IMR-90 (cell line): Measurements from ENCODE around the gene GRIFIN. TPM values are rescaled to one million over a fixed set of nuclear protein-coding genes. Genes with fewer than 3 reads are reported as not detected.

Experiments
- ATAC-seq: fragments of 200-7000 bp; cut with Tn5 transposase; 2 replicates; pipeline ENCODE4 v1.9.1; 2020; ENCODE audit warnings: low read depth, mild to moderate bottlenecking, moderate library complexity
- BruUV-seq: library from RNA; stranded (reverse); fragments of 400-500 nt; replicated peaks from 2 replicates; lab custom pipeline; 2021; lab: Mats Ljungman, UMichigan
- CTCF ChIA-PET: fragments of 300-600 bp; formaldehyde crosslinking; extraction: SDS; loops from one replicate; lab custom pipeline; 2021; ENCODE audit warnings: antibody characterized with exemption; lab: Yijun Ruan, JAX
- POLR2A ChIA-PET: fragments of 300-600 bp; sonication (Branson Sonifier 250); formaldehyde crosslinking; loops from one replicate; lab custom pipeline; 2022; ENCODE audit warnings: antibody characterized with exemption; ENCODE audit not compliant: unreplicated experiment; lab: Charles Lee
- DNase-seq: peaks from one replicate; pipeline ENCODE4 v3.0.0; 2013
- H2AFZ ChIP-seq: replicated peaks from 2 replicates; pipeline ENCODE3; 2013; ENCODE audit warnings: low read length, mild to moderate bottlenecking; ENCODE audit not compliant: poor library complexity
- H2AK5ac ChIP-seq: 2 replicates; pipeline ENCODE4 v1.6.1; 2013; ENCODE audit warnings: low read depth, low read length, inconsistent platforms
- H2AK9ac ChIP-seq: replicated peaks from 2 replicates; pipeline ENCODE3; 2013; ENCODE audit warnings: mild to moderate bottlenecking, low read depth, low read length, moderate library complexity; ENCODE audit not compliant: poor library complexity
- H2BK120ac ChIP-seq: 2 replicates; pipeline ENCODE4 v1.6.1; 2013; ENCODE audit warnings: low read depth, low read length, inconsistent platforms
- H2BK15ac ChIP-seq: 3 replicates; pipeline ENCODE4 v1.6.1; 2013; ENCODE audit warnings: low read depth, low read length, inconsistent platforms
- H2BK20ac ChIP-seq: 2 replicates; pipeline ENCODE4 v1.6.1; 2013; ENCODE audit warnings: low read depth, mild to moderate bottlenecking, inconsistent platforms, low read length, moderate library complexity
- H2BK5ac ChIP-seq: 2 replicates; pipeline ENCODE4 v1.6.1; 2013; ENCODE audit warnings: mild to moderate bottlenecking, low read depth, low read length, inconsistent platforms; ENCODE audit not compliant: poor library complexity, severe bottlenecking
- H3K14ac ChIP-seq: replicated peaks from 2 replicates; pipeline ENCODE4 v1.6.1; 2013; ENCODE audit warnings: low read depth, low read length, inconsistent platforms
- H3K18ac ChIP-seq: 2 replicates; pipeline ENCODE4 v1.6.1; 2013; ENCODE audit warnings: low read depth, low read length, control low read depth
- H3K23ac ChIP-seq: 2 replicates; pipeline ENCODE4 v1.6.1; 2013; ENCODE audit warnings: low read depth, low read length, inconsistent platforms
- H3K27ac ChIP-seq: 2 replicates; pipeline ENCODE4 v1.5.1; 2013; ENCODE audit warnings: mild to moderate bottlenecking, control low read depth, low read length; ENCODE audit not compliant: insufficient read depth
- H3K27me3 ChIP-seq: 2 replicates; pipeline ENCODE4 v1.6.1; 2013; ENCODE audit warnings: low read length; ENCODE audit not compliant: control insufficient read depth, insufficient read depth
- H3K36me3 ChIP-seq: 2 replicates; pipeline ENCODE4 v1.6.1; 2013; ENCODE audit warnings: low read length, mixed read lengths; ENCODE audit not compliant: control insufficient read depth, insufficient read depth
- H3K4ac ChIP-seq: 2 replicates; pipeline ENCODE4 v1.6.1; 2013; ENCODE audit warnings: low read depth, low read length, inconsistent platforms
- H3K4me1 ChIP-seq: 2 replicates; pipeline ENCODE4 v1.6.1; 2013; ENCODE audit warnings: low read length, mixed read lengths; ENCODE audit not compliant: control insufficient read depth, insufficient read depth
- H3K4me2 ChIP-seq: 2 replicates; pipeline ENCODE4 v1.6.1; 2013; ENCODE audit warnings: low read depth, mild to moderate bottlenecking, control low read depth, low read length, moderate library complexity
- H3K4me3 ChIP-seq: 2 replicates; pipeline ENCODE4 v1.5.1; 2013; ENCODE audit warnings: low read depth, mild to moderate bottlenecking, control low read depth, low read length, moderate library complexity; ENCODE audit not compliant: insufficient read depth
- H3K56ac ChIP-seq: 2 replicates; pipeline ENCODE4 v1.6.1; 2013; ENCODE audit warnings: low read length, inconsistent platforms; ENCODE audit not compliant: insufficient read depth; ENCODE audit errors: extremely low read depth
- H3K79me1 ChIP-seq, 2 experiments: 2 replicates each; pipeline ENCODE4 v1.6.1; 2013; ENCODE audit warnings: low read length in 2 of 2, inconsistent platforms in 1 of 2, low read depth in 1 of 2
- H3K9ac ChIP-seq: 2 replicates; pipeline ENCODE4 v1.6.1; 2013; ENCODE audit warnings: low read depth, low read length, control low read depth
- H3K9me1 ChIP-seq: 2 replicates; pipeline ENCODE4 v1.6.1; 2013; ENCODE audit warnings: low read length, inconsistent platforms; ENCODE audit not compliant: insufficient read depth
- H3K9me3 ChIP-seq: 2 replicates; pipeline ENCODE4 v1.6.1; 2013; ENCODE audit warnings: low read length; ENCODE audit not compliant: control insufficient read depth, insufficient read depth
- H4K20me1 ChIP-seq: 2 replicates; pipeline ENCODE4 v1.6.1; 2013; ENCODE audit warnings: low read length, inconsistent platforms; ENCODE audit not compliant: insufficient read depth
- H4K5ac ChIP-seq: 2 replicates; pipeline ENCODE4 v1.6.1; 2013; ENCODE audit warnings: mild to moderate bottlenecking, low read depth, low read length, control low read depth
- H4K8ac ChIP-seq, 2 experiments: 2 replicates each; pipeline ENCODE4 v1.6.1; 2013; ENCODE audit warnings: low read depth in 2 of 2, low read length in 2 of 2, control low read depth in 1 of 2, inconsistent platforms in 1 of 2
- H4K91ac ChIP-seq: 2 replicates; pipeline ENCODE4 v1.6.1; 2013; ENCODE audit warnings: low read depth, low read length, inconsistent platforms; ENCODE audit not compliant: insufficient read depth
- BHLHE40 ChIP-seq: fragments of 150-350 bp; IDR thresholded peaks from 2 replicates; pipeline ENCODE4 v1.6.1; 2016; ENCODE audit warnings: mild to moderate bottlenecking, low read depth, low read length
- CEBPB ChIP-seq: IDR thresholded peaks from 2 replicates; pipeline ENCODE4 v1.6.1; 2012; ENCODE audit warnings: low read depth, low read length, improper control_type of control experiment
- CHD1 ChIP-seq: IDR thresholded peaks from 2 replicates; pipeline ENCODE4 v1.6.1; 2012; ENCODE audit warnings: low read depth, low read length, improper control_type of control experiment
- CTCF ChIP-seq: conservative IDR thresholded peaks from 2 replicates; pipeline ENCODE4 v1.5.1; 2012; ENCODE audit warnings: mild to moderate bottlenecking, low read depth, low read length, improper control_type of control experiment
- ELK1 ChIP-seq: fragments of 150-350 bp; IDR thresholded peaks from 2 replicates; pipeline ENCODE4 v1.6.1; 2016; ENCODE audit warnings: low read depth, mild to moderate bottlenecking, low read length, moderate library complexity, borderline replicate concordance
- FOS ChIP-seq: fragments of 150-350 bp; IDR thresholded peaks from 2 replicates; pipeline ENCODE4 v1.6.1; 2016; ENCODE audit warnings: low read depth, low read length
- MAFK ChIP-seq: IDR thresholded peaks from 2 replicates; pipeline ENCODE4 v1.6.1; 2012; ENCODE audit warnings: low read depth, low read length, improper control_type of control experiment
- MXI1 ChIP-seq: IDR thresholded peaks from 2 replicates; pipeline ENCODE4 v1.6.1; 2012; ENCODE audit warnings: low read depth, mild to moderate bottlenecking, low read length, moderate library complexity, borderline replicate concordance
- RCOR1 ChIP-seq: IDR thresholded peaks from 2 replicates; pipeline ENCODE4 v1.6.1; 2012; ENCODE audit warnings: mild to moderate bottlenecking, low read length, improper control_type of control experiment; ENCODE audit not compliant: insufficient replicate concordance
- RFX5 ChIP-seq: IDR thresholded peaks from 2 replicates; pipeline ENCODE4 v1.8.0; 2012; ENCODE audit warnings: low read depth, mild to moderate bottlenecking, low read length, moderate library complexity
- USF2 ChIP-seq: fragments of 150-350 bp; IDR thresholded peaks from 2 replicates; pipeline ENCODE4 v1.6.1; 2017; ENCODE audit warnings: mild to moderate bottlenecking, antibody characterized with exemption, low read length, low read depth
- WGBS, 2 experiments: methylation state at CpG; one replicate each; pipeline versions ENCODE4 v1.1.5 to v1.1.7; 2013; ENCODE audit warnings: missing lambda C conversion rate in 2 of 2; ENCODE audit not compliant: insufficient read length in 1 of 2; ENCODE audit errors: extremely low coverage in 2 of 2; 5-methylcytosine and 5-hydroxymethylcytosine counted together
- dilution Hi-C: fragments of 300-500 bp; cut with HindIII; formaldehyde crosslinking; loops from one replicate; pipeline ENCODE4 v1.14.3; 2018; ENCODE audit warnings: low sequenced_read_pairs; ENCODE audit not compliant: unreplicated experiment
- in situ Hi-C: fragments of 300-500 bp; cut with MboI; formaldehyde crosslinking; loops from 3 replicates; pipeline ENCODE4 v1.14.3; 2019; ENCODE audit warnings: low sequenced_read_pairs, inconsistent platforms, mixed read lengths
- intact Hi-C: fragments of 100-400 bp; cut with micrococcal nuclease; formaldehyde crosslinking; loops from 2 replicates; pipeline ENCODE4 v1.10.0; 2022
- polyA plus RNA-seq, 3 experiments: library from polyadenylated mRNA; depleted of rRNA; stranded (reverse); fragments of >200 nt; gene quantifications; 2 replicates each; pipeline ENCODE4 v1.2.3, GENCODE V29; 2012; ENCODE audit warnings: low replicate concordance in 1 of 3
- total RNA-seq: library from RNA; depleted of rRNA; stranded (reverse); fragments of >200 nt; gene quantifications from 2 replicates; pipeline ENCODE4 v1.2.3, GENCODE V29; 2012

The GRIFIN gene
- total and polyA plus RNA-seq, 2 of the 4 experiments (the other 2 are of a cell fraction) = not detected

DNA sequence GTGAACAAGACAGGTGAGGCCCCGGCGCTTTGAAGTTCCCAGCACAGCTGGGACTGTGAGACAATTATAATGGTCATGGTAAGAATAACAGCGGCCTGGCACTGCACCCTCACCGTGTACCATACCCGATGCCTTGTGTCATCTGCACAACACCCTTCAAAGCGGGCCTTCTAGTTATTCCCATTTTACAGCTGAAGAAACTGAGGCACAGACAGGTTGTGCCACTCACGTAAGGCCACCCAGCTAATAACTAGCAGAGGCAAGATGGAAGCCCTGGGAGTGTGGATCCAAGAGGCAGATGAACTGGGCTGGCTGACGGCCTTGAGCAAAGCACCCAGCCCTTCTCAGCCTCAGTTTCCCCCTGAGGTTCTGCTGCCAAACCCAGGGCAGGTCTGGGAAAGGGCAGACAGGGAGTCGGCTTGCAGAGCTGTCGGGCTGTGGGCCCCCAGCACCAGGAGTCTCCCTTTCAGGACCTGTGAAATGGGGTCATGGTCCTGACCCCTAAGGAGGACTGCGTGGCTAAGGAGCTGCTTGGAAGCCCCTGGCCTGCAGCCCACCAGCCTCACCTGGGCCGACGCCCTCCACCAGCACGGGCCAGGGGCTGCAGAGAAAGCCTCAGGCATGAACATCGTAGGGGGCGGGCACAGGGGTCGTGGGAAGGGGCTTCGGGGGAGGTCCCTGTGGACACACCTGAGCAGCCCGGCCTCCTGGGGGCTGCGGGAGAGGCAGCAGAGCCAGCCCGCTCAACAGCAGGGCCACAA lies 28.1 kb upstream of the GRIFIN start:
- H3K14ac ChIP-seq = no peak overlapping the region
- no peak overlapping the region for H3K4me3 ChIP-seq
- H3K36me3 ChIP-seq = no peaks in the 10 kb centered on the region
- WGBS, 2 experiments = 73% methylated on average over 12 of the region's 21 CpGs; no CpG with 5 or more reads in 1 of the 2 experiments
- H4K5ac ChIP-seq = no peak overlapping the region
- ChIA-PET POLR2A (no interaction called here), CTCF (no interaction called here)
- peaks cover 8% of the 10 kb centered on the region; the same call in 1 of the 2 replicates for H3K4me1 ChIP-seq
- no peak overlapping the region for H2AK9ac ChIP-seq
- H2AK5ac ChIP-seq = no peak overlapping the region
- no peak overlapping the region for H3K23ac ChIP-seq
- no peak overlapping the region for H2AFZ ChIP-seq
- H3K56ac ChIP-seq = no peak overlapping the region
- H3K4ac ChIP-seq = no peak overlapping the region
- no peaks in the 10 kb centered on the region for H3K9me1 ChIP-seq
- no peak overlapping the region for H3K4me2 ChIP-seq
- DNase-seq = no peak
- no peak overlapping the region for H3K27ac ChIP-seq
- dilution Hi-C loops (no loop called here), intact Hi-C loops (no loop called here), in situ Hi-C loops (no loop called here)
- no peaks in the 10 kb centered on the region for H3K79me1 ChIP-seq
- TF ChIP-seq BHLHE40 (no peak), RFX5 (no peak), MXI1 (no peak), ELK1 (no peak), CTCF (no peak), RCOR1 (no peak), CEBPB (no peak), USF2 (no peak), CHD1 (no peak), FOS (no peak), MAFK (no peak)
- H2BK5ac ChIP-seq = no peak overlapping the region
- no peak overlapping the region for H3K9ac ChIP-seq
- H2BK20ac ChIP-seq = no peak overlapping the region
- H4K20me1 ChIP-seq = no peaks in the 10 kb centered on the region
- H3K9me3 ChIP-seq = no peaks in the 10 kb centered on the region
- H4K91ac ChIP-seq = no peak overlapping the region
- no peak overlapping the region for H4K8ac ChIP-seq
- H3K27me3 ChIP-seq = peaks cover 3% of the 10 kb centered on the region; the same call in 1 of the 2 replicates
- no peak overlapping the region for H2BK120ac ChIP-seq
- no peak overlapping the region for H2BK15ac ChIP-seq
- no TSS peak for BruUV-seq
- no peak for ATAC-seq
- no peak overlapping the region for H3K18ac ChIP-seq
